A673 (cell line): ENCODE data around the gene ADK.

Experiments
- EZH2 ChIP-seq: fragments of 200-600 bp; sonication (generic); IDR thresholded peaks from 2 replicates; pipeline ENCODE4 v1.6.1; 2017; ENCODE audit warnings: borderline replicate concordance, low read depth, mild to moderate bottlenecking, mixed read lengths, antibody characterized with exemption, low read length; ENCODE audit not compliant: poor library complexity, severe bottlenecking
- TF ChIP-seq, protein P1 (sequence below): fragments of 300-800, 200-600 bp; sonication (generic); conservative IDR thresholded peaks from 2 replicates; pipeline ENCODE4 v1.5.1; 2017; ENCODE audit warnings: low read depth, mild to moderate bottlenecking, antibody characterized with exemption, low read length, moderate library complexity, mixed read lengths

DNA sequence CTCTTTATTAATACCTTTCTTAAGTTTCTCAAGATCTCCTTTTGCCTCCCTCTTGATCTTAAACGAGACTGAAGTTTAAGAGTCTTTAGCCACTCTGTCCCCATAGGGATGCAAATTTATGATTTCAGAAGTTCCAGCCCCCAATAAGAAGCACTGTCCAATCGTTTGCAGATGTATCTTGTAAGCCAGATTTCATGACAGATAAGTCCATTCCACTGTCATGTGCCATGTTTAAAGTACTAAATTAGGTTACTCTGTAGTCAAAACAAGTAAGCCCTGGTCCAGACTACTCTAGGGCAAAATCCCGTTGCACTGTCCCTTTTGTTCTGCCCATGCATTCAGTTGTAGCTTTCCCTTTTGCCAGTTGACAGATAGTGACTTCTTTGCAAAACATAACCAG, 518.2 kb downstream of the ADK start:
- TF ChIP-seq, protein P1, sequence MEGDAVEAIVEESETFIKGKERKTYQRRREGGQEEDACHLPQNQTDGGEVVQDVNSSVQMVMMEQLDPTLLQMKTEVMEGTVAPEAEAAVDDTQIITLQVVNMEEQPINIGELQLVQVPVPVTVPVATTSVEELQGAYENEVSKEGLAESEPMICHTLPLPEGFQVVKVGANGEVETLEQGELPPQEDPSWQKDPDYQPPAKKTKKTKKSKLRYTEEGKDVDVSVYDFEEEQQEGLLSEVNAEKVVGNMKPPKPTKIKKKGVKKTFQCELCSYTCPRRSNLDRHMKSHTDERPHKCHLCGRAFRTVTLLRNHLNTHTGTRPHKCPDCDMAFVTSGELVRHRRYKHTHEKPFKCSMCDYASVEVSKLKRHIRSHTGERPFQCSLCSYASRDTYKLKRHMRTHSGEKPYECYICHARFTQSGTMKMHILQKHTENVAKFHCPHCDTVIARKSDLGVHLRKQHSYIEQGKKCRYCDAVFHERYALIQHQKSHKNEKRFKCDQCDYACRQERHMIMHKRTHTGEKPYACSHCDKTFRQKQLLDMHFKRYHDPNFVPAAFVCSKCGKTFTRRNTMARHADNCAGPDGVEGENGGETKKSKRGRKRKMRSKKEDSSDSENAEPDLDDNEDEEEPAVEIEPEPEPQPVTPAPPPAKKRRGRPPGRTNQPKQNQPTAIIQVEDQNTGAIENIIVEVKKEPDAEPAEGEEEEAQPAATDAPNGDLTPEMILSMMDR = no peak
- no peak for TF ChIP-seq EZH2
